IMR-90 (cell line): Measurements from ENCODE around the gene ASAP2. TPM values are rescaled to one million over a fixed set of nuclear protein-coding genes. Genes with fewer than 3 reads are reported as not detected.

Experiments
- ATAC-seq: fragments of 200-7000 bp; cut with Tn5 transposase; 2 replicates; pipeline ENCODE4 v1.9.1; 2020; ENCODE audit warnings: low read depth, mild to moderate bottlenecking, moderate library complexity
- BruUV-seq: library from RNA; stranded (reverse); fragments of 400-500 nt; replicated peaks from 2 replicates; lab custom pipeline; 2021; lab: Mats Ljungman, UMichigan
- CTCF ChIA-PET: fragments of 300-600 bp; formaldehyde crosslinking; extraction: SDS; loops from one replicate; lab custom pipeline; 2021; ENCODE audit warnings: antibody characterized with exemption; lab: Yijun Ruan, JAX
- POLR2A ChIA-PET: fragments of 300-600 bp; sonication (Branson Sonifier 250); formaldehyde crosslinking; loops from one replicate; lab custom pipeline; 2022; ENCODE audit warnings: antibody characterized with exemption; ENCODE audit not compliant: unreplicated experiment; lab: Charles Lee
- DNase-seq: peaks from one replicate; pipeline ENCODE4 v3.0.0; 2013
- H2AFZ ChIP-seq: replicated peaks from 2 replicates; pipeline ENCODE3; 2013; ENCODE audit warnings: low read length, mild to moderate bottlenecking; ENCODE audit not compliant: poor library complexity
- H2AK5ac ChIP-seq: 2 replicates; pipeline ENCODE4 v1.6.1; 2013; ENCODE audit warnings: low read depth, low read length, inconsistent platforms
- H2AK9ac ChIP-seq: replicated peaks from 2 replicates; pipeline ENCODE3; 2013; ENCODE audit warnings: mild to moderate bottlenecking, low read depth, low read length, moderate library complexity; ENCODE audit not compliant: poor library complexity
- H2BK120ac ChIP-seq: 2 replicates; pipeline ENCODE4 v1.6.1; 2013; ENCODE audit warnings: low read depth, low read length, inconsistent platforms
- H2BK15ac ChIP-seq: 3 replicates; pipeline ENCODE4 v1.6.1; 2013; ENCODE audit warnings: low read depth, low read length, inconsistent platforms
- H2BK20ac ChIP-seq: 2 replicates; pipeline ENCODE4 v1.6.1; 2013; ENCODE audit warnings: low read depth, mild to moderate bottlenecking, inconsistent platforms, low read length, moderate library complexity
- H2BK5ac ChIP-seq: 2 replicates; pipeline ENCODE4 v1.6.1; 2013; ENCODE audit warnings: mild to moderate bottlenecking, low read depth, low read length, inconsistent platforms; ENCODE audit not compliant: poor library complexity, severe bottlenecking
- H3K14ac ChIP-seq: replicated peaks from 2 replicates; pipeline ENCODE4 v1.6.1; 2013; ENCODE audit warnings: low read depth, low read length, inconsistent platforms
- H3K18ac ChIP-seq: 2 replicates; pipeline ENCODE4 v1.6.1; 2013; ENCODE audit warnings: low read depth, low read length, control low read depth
- H3K23ac ChIP-seq: 2 replicates; pipeline ENCODE4 v1.6.1; 2013; ENCODE audit warnings: low read depth, low read length, inconsistent platforms
- H3K27ac ChIP-seq: 2 replicates; pipeline ENCODE4 v1.5.1; 2013; ENCODE audit warnings: mild to moderate bottlenecking, control low read depth, low read length; ENCODE audit not compliant: insufficient read depth
- H3K27me3 ChIP-seq: 2 replicates; pipeline ENCODE4 v1.6.1; 2013; ENCODE audit warnings: low read length; ENCODE audit not compliant: control insufficient read depth, insufficient read depth
- H3K36me3 ChIP-seq: 2 replicates; pipeline ENCODE4 v1.6.1; 2013; ENCODE audit warnings: low read length, mixed read lengths; ENCODE audit not compliant: control insufficient read depth, insufficient read depth
- H3K4ac ChIP-seq: 2 replicates; pipeline ENCODE4 v1.6.1; 2013; ENCODE audit warnings: low read depth, low read length, inconsistent platforms
- H3K4me1 ChIP-seq: 2 replicates; pipeline ENCODE4 v1.6.1; 2013; ENCODE audit warnings: low read length, mixed read lengths; ENCODE audit not compliant: control insufficient read depth, insufficient read depth
- H3K4me2 ChIP-seq: 2 replicates; pipeline ENCODE4 v1.6.1; 2013; ENCODE audit warnings: low read depth, mild to moderate bottlenecking, control low read depth, low read length, moderate library complexity
- H3K4me3 ChIP-seq: 2 replicates; pipeline ENCODE4 v1.5.1; 2013; ENCODE audit warnings: low read depth, mild to moderate bottlenecking, control low read depth, low read length, moderate library complexity; ENCODE audit not compliant: insufficient read depth
- H3K56ac ChIP-seq: 2 replicates; pipeline ENCODE4 v1.6.1; 2013; ENCODE audit warnings: low read length, inconsistent platforms; ENCODE audit not compliant: insufficient read depth; ENCODE audit errors: extremely low read depth
- H3K79me1 ChIP-seq, 2 experiments: 2 replicates each; pipeline ENCODE4 v1.6.1; 2013; ENCODE audit warnings: low read length in 2 of 2, inconsistent platforms in 1 of 2, low read depth in 1 of 2
- H3K9ac ChIP-seq: 2 replicates; pipeline ENCODE4 v1.6.1; 2013; ENCODE audit warnings: low read depth, low read length, control low read depth
- H3K9me1 ChIP-seq: 2 replicates; pipeline ENCODE4 v1.6.1; 2013; ENCODE audit warnings: low read length, inconsistent platforms; ENCODE audit not compliant: insufficient read depth
- H3K9me3 ChIP-seq: 2 replicates; pipeline ENCODE4 v1.6.1; 2013; ENCODE audit warnings: low read length; ENCODE audit not compliant: control insufficient read depth, insufficient read depth
- H4K20me1 ChIP-seq: 2 replicates; pipeline ENCODE4 v1.6.1; 2013; ENCODE audit warnings: low read length, inconsistent platforms; ENCODE audit not compliant: insufficient read depth
- H4K5ac ChIP-seq: 2 replicates; pipeline ENCODE4 v1.6.1; 2013; ENCODE audit warnings: mild to moderate bottlenecking, low read depth, low read length, control low read depth
- H4K8ac ChIP-seq, 2 experiments: 2 replicates each; pipeline ENCODE4 v1.6.1; 2013; ENCODE audit warnings: low read depth in 2 of 2, low read length in 2 of 2, control low read depth in 1 of 2, inconsistent platforms in 1 of 2
- H4K91ac ChIP-seq: 2 replicates; pipeline ENCODE4 v1.6.1; 2013; ENCODE audit warnings: low read depth, low read length, inconsistent platforms; ENCODE audit not compliant: insufficient read depth
- BHLHE40 ChIP-seq: fragments of 150-350 bp; IDR thresholded peaks from 2 replicates; pipeline ENCODE4 v1.6.1; 2016; ENCODE audit warnings: mild to moderate bottlenecking, low read depth, low read length
- CEBPB ChIP-seq: IDR thresholded peaks from 2 replicates; pipeline ENCODE4 v1.6.1; 2012; ENCODE audit warnings: low read depth, low read length, improper control_type of control experiment
- CHD1 ChIP-seq: IDR thresholded peaks from 2 replicates; pipeline ENCODE4 v1.6.1; 2012; ENCODE audit warnings: low read depth, low read length, improper control_type of control experiment
- CTCF ChIP-seq: conservative IDR thresholded peaks from 2 replicates; pipeline ENCODE4 v1.5.1; 2012; ENCODE audit warnings: mild to moderate bottlenecking, low read depth, low read length, improper control_type of control experiment
- ELK1 ChIP-seq: fragments of 150-350 bp; IDR thresholded peaks from 2 replicates; pipeline ENCODE4 v1.6.1; 2016; ENCODE audit warnings: low read depth, mild to moderate bottlenecking, low read length, moderate library complexity, borderline replicate concordance
- FOS ChIP-seq: fragments of 150-350 bp; IDR thresholded peaks from 2 replicates; pipeline ENCODE4 v1.6.1; 2016; ENCODE audit warnings: low read depth, low read length
- MAFK ChIP-seq: IDR thresholded peaks from 2 replicates; pipeline ENCODE4 v1.6.1; 2012; ENCODE audit warnings: low read depth, low read length, improper control_type of control experiment
- MAZ ChIP-seq: IDR thresholded peaks from 2 replicates; pipeline ENCODE4 v1.6.1; 2012; ENCODE audit warnings: low read depth, mild to moderate bottlenecking, low read length, improper control_type of control experiment, moderate library complexity, borderline replicate concordance
- MXI1 ChIP-seq: IDR thresholded peaks from 2 replicates; pipeline ENCODE4 v1.6.1; 2012; ENCODE audit warnings: low read depth, mild to moderate bottlenecking, low read length, moderate library complexity, borderline replicate concordance
- NFE2L2 ChIP-seq: fragments of 150-350 bp; IDR thresholded peaks from 2 replicates; pipeline ENCODE4 v1.6.1; 2016; ENCODE audit warnings: low read depth, mild to moderate bottlenecking, low read length
- POLR2A ChIP-seq: IDR thresholded peaks from 2 replicates; pipeline ENCODE4 v1.6.1; 2012; ENCODE audit warnings: mild to moderate bottlenecking, low read depth, low read length
- RAD21 ChIP-seq: IDR thresholded peaks from 2 replicates; pipeline ENCODE4 v1.6.1; 2012; ENCODE audit warnings: low read length, improper control_type of control experiment
- RCOR1 ChIP-seq: IDR thresholded peaks from 2 replicates; pipeline ENCODE4 v1.6.1; 2012; ENCODE audit warnings: mild to moderate bottlenecking, low read length, improper control_type of control experiment; ENCODE audit not compliant: insufficient replicate concordance
- RFX5 ChIP-seq: IDR thresholded peaks from 2 replicates; pipeline ENCODE4 v1.8.0; 2012; ENCODE audit warnings: low read depth, mild to moderate bottlenecking, low read length, moderate library complexity
- SMC3 ChIP-seq: fragments of 150-350 bp; IDR thresholded peaks from 2 replicates; pipeline ENCODE4 v1.6.1; 2016; ENCODE audit warnings: low read depth, mild to moderate bottlenecking, antibody characterized with exemption, low read length, moderate library complexity
- USF2 ChIP-seq: fragments of 150-350 bp; IDR thresholded peaks from 2 replicates; pipeline ENCODE4 v1.6.1; 2017; ENCODE audit warnings: mild to moderate bottlenecking, antibody characterized with exemption, low read length, low read depth
- WGBS, 2 experiments: methylation state at CpG; one replicate each; pipeline versions ENCODE4 v1.1.5 to v1.1.7; 2013; ENCODE audit warnings: missing lambda C conversion rate in 2 of 2; ENCODE audit not compliant: insufficient read length in 1 of 2; ENCODE audit errors: extremely low coverage in 2 of 2; 5-methylcytosine and 5-hydroxymethylcytosine counted together
- dilution Hi-C: fragments of 300-500 bp; cut with HindIII; formaldehyde crosslinking; loops from one replicate; pipeline ENCODE4 v1.14.3; 2018; ENCODE audit warnings: low sequenced_read_pairs; ENCODE audit not compliant: unreplicated experiment
- in situ Hi-C: fragments of 300-500 bp; cut with MboI; formaldehyde crosslinking; loops from 3 replicates; pipeline ENCODE4 v1.14.3; 2019; ENCODE audit warnings: low sequenced_read_pairs, inconsistent platforms, mixed read lengths
- intact Hi-C: fragments of 100-400 bp; cut with micrococcal nuclease; formaldehyde crosslinking; loops from 2 replicates; pipeline ENCODE4 v1.10.0; 2022
- polyA plus RNA-seq, 3 experiments: library from polyadenylated mRNA; depleted of rRNA; stranded (reverse); fragments of >200 nt; gene quantifications; 2 replicates each; pipeline ENCODE4 v1.2.3, GENCODE V29; 2012; ENCODE audit warnings: low replicate concordance in 1 of 3
- total RNA-seq: library from RNA; depleted of rRNA; stranded (reverse); fragments of >200 nt; gene quantifications from 2 replicates; pipeline ENCODE4 v1.2.3, GENCODE V29; 2012

Gene ASAP2
- total and polyA plus RNA-seq, 2 of the 4 experiments (the other 2 are of a cell fraction), result 19.7 to 28.1 TPM

DNA sequence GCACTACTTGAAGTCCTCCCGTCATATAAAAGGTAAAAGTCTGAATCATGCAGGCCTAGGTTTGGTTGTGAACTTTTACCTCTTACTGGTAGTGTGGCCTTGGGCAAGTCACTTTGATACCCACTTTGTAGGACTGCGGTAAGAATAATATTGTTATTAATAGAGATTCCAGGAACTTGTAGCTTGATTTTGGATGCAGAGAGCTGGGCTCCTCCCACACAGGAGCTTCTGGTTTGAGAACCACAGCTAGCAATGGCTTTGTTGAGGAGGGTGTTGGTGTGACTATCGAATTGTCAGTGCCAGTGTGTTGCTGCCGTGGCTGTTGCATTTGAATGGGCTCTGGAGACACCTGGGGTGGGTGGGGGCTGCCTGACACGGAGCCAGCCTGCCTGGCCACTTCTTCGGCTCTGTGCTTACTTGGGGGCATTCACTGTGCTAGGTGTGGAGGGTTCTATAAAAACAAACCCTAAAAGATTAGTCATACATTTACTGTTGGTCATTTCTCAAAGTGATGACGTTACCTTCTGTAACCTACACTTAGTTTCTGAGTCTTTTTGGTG is 38.5 kb downstream of the ASAP2 start:
- no peak overlapping the region for H3K4me2 ChIP-seq
- ChIA-PET POLR2A (no interaction called here), CTCF (no interaction called here)
- peaks cover 66 to 93% of the 10 kb centered on the region in 2 experiments for H3K79me1 ChIP-seq
- no peak overlapping the region for H3K27ac ChIP-seq
- no peak overlapping the region for H3K4me3 ChIP-seq
- peak overlapping the region; percentile 27; the same call in 1 of the 2 replicates for H2AK5ac ChIP-seq
- peak overlapping the region; percentile 68; the same call in 1 of the 2 replicates for H3K14ac ChIP-seq
- intact Hi-C loops, result no loop called here
- H4K8ac ChIP-seq, result 0 out of 4 replicates have a peak overlapping the region, but pooled peaks of 1 of the 2 experiments have one; percentile 12
- DNase-seq, result no peak
- H3K56ac ChIP-seq, result peak overlapping the region; percentile 43; the same call in 1 of the 2 replicates
- H2AK9ac ChIP-seq, result no peak overlapping the region
- H4K20me1 ChIP-seq, result peaks cover 19% of the 10 kb centered on the region; the same call in 1 of the 2 replicates
- dilution Hi-C loops, result no loop called here
- no peaks in the 10 kb centered on the region for H3K27me3 ChIP-seq
- no CpG with 5 or more reads among the region's 7 CpGs for WGBS, 2 experiments
- no peaks in the 10 kb centered on the region for H3K9me3 ChIP-seq
- TF ChIP-seq NFE2L2 (no peak), CEBPB (no peak), CHD1 (no peak), POLR2A (no peak), CTCF (no peak), MXI1 (no peak), FOS (no peak), SMC3 (no peak), RCOR1 (no peak), RAD21 (no peak), USF2 (no peak), MAFK (no peak), ELK1 (no peak), MAZ (no peak), RFX5 (no peak), BHLHE40 (no peak)
- peak overlapping the region; percentile 44; the same call in 1 of the 2 replicates for H3K23ac ChIP-seq
- 0 out of 2 replicates have a peak overlapping the region, but pooled peaks have one; percentile 28 for H3K4ac ChIP-seq
- H4K91ac ChIP-seq, result no peak overlapping the region
- BruUV-seq, result no TSS peak
- H2BK120ac ChIP-seq, result no peak overlapping the region
- ATAC-seq, result no peak
- no peak overlapping the region for H2BK5ac ChIP-seq
- in situ Hi-C loops, result no loop called here
- no peak overlapping the region for H3K9ac ChIP-seq
- peaks cover 45% of the 10 kb centered on the region for H3K9me1 ChIP-seq
- peak overlapping the region; percentile 12; the same call in 1 of the 2 replicates for H2BK20ac ChIP-seq
- peaks cover 33% of the 10 kb centered on the region for H3K4me1 ChIP-seq
- no peak overlapping the region for H2BK15ac ChIP-seq
- no peak overlapping the region for H3K18ac ChIP-seq
- H4K5ac ChIP-seq, result no peak overlapping the region
- no peak overlapping the region for H2AFZ ChIP-seq
- H3K36me3 ChIP-seq, result no peaks in the 10 kb centered on the region
